ENCODE measurements around the gene CTDSP1.

GRCh38 chr2:218398437-218399390 lies 954 bp upstream of the CTDSP1 start:
- TF ChIP-seq CHD2 (IDR thresholded peaks at IDR 0.05; ENCODE audit: low read length, partially characterized antibody) (no peak), USF1 (IDR thresholded peaks at IDR 0.05; ENCODE audit: borderline replicate concordance, low read depth) (no peak), EZH2phosphoT487 (IDR thresholded peaks at IDR 0.05; ENCODE audit: borderline replicate concordance, low read depth) (no peak), CTCF (IDR thresholded peaks at IDR 0.05) (no peak), POLR2AphosphoS5 (IDR thresholded peaks at IDR 0.05; ENCODE audit: low read depth, low read length) (no peak), EP300 (IDR thresholded peaks at IDR 0.05; ENCODE audit: borderline replicate concordance in 1 of 2, low read depth in 1 of 2, low read length in 1 of 2) (no peak), FOXJ3 (CRISPR knock-in tag; IDR thresholded peaks at IDR 0.05) (no peak), SMC3 (IDR thresholded peaks at IDR 0.05; ENCODE audit: low read depth, low read length) (no peak)
